Renal cortex interstitium (tissue), 15 donors: ENCODE data around the gene FARSA. TPM values are rescaled to one million over a fixed set of nuclear protein-coding genes. Genes with fewer than 3 reads are reported as not detected.
A peak's percentile ranks its signal among the peaks of the same experiment; 100 is the strongest.
"Not testable (repeated sequence)": the region's sequence is repeated elsewhere in the genome, so short reads cannot be mapped to it uniquely, and the experiment has no call there.

Experiments used
- DNase-seq, 11 donors: peaks; one replicate each; pipeline ENCODE4 v3.0.0-alpha.2; 2013; ENCODE audit warnings: low read depth in 9 of 11, low spot score in 4 of 11; ENCODE audit errors: extremely low read depth in 1 of 11
- long read RNA-seq, 16 experiments: transcript quantifications; one replicate each; lab custom pipeline, GENCODE V29; 2026
- polyA plus RNA-seq, 3 donors: library from polyadenylated mRNA; unstranded; fragments of 120-200 nt; gene quantifications; one replicate each; pipeline ENCODE4 v1.2.1, GENCODE V29; 2013; ENCODE audit not compliant: insufficient read length in 3 of 3

The FARSA gene
- polyA plus RNA-seq: 10 to 100 TPM; 41.2 to 58.6 (median 52.8) TPM
- long read RNA-seq, donor 1, transcript FARSA-201 (13 exons, 1,814 nt): major isoform, 8 of 13 reads
- long read RNA-seq, donor 1, partial matches to known transcripts: 5 of 13 reads
- long read RNA-seq, donor 1, other reads (novel, unspliced or antisense): 0 of 13 reads
- long read RNA-seq, donor 2, transcript FARSA-201 (13 exons, 1,814 nt): major isoform, 9 of 14 reads
- long read RNA-seq, donor 2, partial matches to known transcripts: 5 of 14 reads
- long read RNA-seq, donor 2, other reads (novel, unspliced or antisense): 0 of 14 reads
- long read RNA-seq, donor 3, transcript FARSA-201 (13 exons, 1,814 nt): major isoform, 19 of 37 reads
- long read RNA-seq, donor 3, partial matches to known transcripts: 14 of 37 reads
- long read RNA-seq, donor 3, other reads (novel, unspliced or antisense): 0 of 37 reads
- long read RNA-seq, donor 4, transcript FARSA-201 (13 exons, 1,814 nt): major isoform, 21 of 36 reads
- long read RNA-seq, donor 4, transcript FARSA-209 (6 exons, 864 nt): minor isoform, 6 of 36 reads
- long read RNA-seq, donor 4, partial matches to known transcripts: 9 of 36 reads
- long read RNA-seq, donor 4, other reads (novel, unspliced or antisense): 0 of 36 reads
- long read RNA-seq, donor 5: 0 reads
- long read RNA-seq, donor 6, transcript FARSA-201 (13 exons, 1,814 nt): major isoform, 7 of 89 reads
- long read RNA-seq, donor 6, partial matches to known transcripts: 82 of 89 reads
- long read RNA-seq, donor 6, other reads (novel, unspliced or antisense): 0 of 89 reads
- long read RNA-seq, donor 7, transcript FARSA-201 (13 exons, 1,814 nt): major isoform, 13 of 1,482 reads
- long read RNA-seq, donor 7, partial matches to known transcripts: 1,010 of 1,482 reads
- long read RNA-seq, donor 7, other reads (novel, unspliced or antisense): 455 of 1,482 reads
- long read RNA-seq, donor 8: 0 reads
- long read RNA-seq, donor 9, transcript FARSA-201 (13 exons, 1,814 nt): major isoform, 13 of 19 reads
- long read RNA-seq, donor 9, partial matches to known transcripts: 5 of 19 reads
- long read RNA-seq, donor 9, other reads (novel, unspliced or antisense): 0 of 19 reads
- long read RNA-seq, donor 10, transcript FARSA-201 (13 exons, 1,814 nt): major isoform, 8 of 24 reads
- long read RNA-seq, donor 10, partial matches to known transcripts: 13 of 24 reads
- long read RNA-seq, donor 10, other reads (novel, unspliced or antisense): 0 of 24 reads
- long read RNA-seq, donor 11, transcript FARSA-201 (13 exons, 1,814 nt): major isoform, 7 of 14 reads
- long read RNA-seq, donor 11, partial matches to known transcripts: 5 of 14 reads
- long read RNA-seq, donor 11, other reads (novel, unspliced or antisense): 0 of 14 reads
- long read RNA-seq, donor 12, partial matches to known transcripts: 360 of 588 reads
- long read RNA-seq, donor 12, other reads (novel, unspliced or antisense): 224 of 588 reads
- long read RNA-seq, donor 13: 0 reads
- long read RNA-seq, donor 14, transcript FARSA-201 (13 exons, 1,814 nt): major isoform, 11 of 18 reads
- long read RNA-seq, donor 14, partial matches to known transcripts: 7 of 18 reads
- long read RNA-seq, donor 14, other reads (novel, unspliced or antisense): 0 of 18 reads
- long read RNA-seq, donor 15, transcript FARSA-201 (13 exons, 1,814 nt): major isoform, 7 of 7 reads
- long read RNA-seq, donor 15, partial matches to known transcripts: 0 of 7 reads
- long read RNA-seq, donor 15, other reads (novel, unspliced or antisense): 0 of 7 reads
- long read RNA-seq, donor 16, transcript FARSA-209 (6 exons, 864 nt): minor isoform, 7 of 103 reads
- long read RNA-seq, donor 16, transcript FARSA-201 (13 exons, 1,814 nt): major isoform, 36 of 103 reads
- long read RNA-seq, donor 16, partial matches to known transcripts: 57 of 103 reads
- long read RNA-seq, donor 16, other reads (novel, unspliced or antisense): 0 of 103 reads

DNA sequence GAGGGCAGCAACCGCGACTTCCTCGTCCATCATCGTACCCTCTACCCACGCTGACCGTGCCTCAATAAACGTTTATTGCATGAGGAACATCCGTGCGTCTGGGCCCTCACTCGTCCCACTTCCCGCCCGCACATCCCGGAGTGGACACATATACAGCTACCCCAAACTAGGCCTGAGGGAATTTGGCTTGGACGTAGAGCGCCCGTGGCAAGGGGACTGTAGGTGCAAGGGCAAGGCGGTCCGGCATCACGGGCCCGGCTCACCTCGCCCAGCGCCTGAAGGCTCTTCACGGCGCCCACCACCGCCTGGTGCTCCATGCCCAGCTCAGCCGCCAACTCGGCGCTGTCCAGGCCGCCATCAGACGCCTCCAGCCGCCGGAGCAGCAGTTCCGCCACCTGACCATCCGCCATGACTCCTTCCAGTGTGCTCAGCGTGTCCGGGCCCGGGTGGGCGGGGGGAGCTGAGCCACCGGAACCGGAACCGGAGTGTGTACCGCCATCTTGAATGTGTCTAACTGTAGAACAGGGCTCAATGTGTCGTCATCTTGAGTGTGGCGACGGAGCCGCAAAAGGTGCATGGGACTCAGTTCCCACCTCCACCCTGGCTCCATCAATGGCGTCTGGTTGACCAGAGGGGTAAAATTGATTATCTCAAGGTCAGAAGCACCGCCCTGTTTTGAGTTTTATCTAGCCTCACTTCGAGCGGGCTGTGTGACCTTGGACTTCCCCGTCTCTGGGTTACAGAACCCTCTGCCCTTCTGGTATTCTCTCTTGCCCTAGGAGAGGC lies at the start of gene FARSA:
FARSA (minus strand) TSS at position 425 of the 786 bp plus-strand sequence; CDS start at position 410, 15 bp downstream.
- peak in 10 of 11 donors; percentile 77 to 91 (median 86) for DNase-seq

DNA sequence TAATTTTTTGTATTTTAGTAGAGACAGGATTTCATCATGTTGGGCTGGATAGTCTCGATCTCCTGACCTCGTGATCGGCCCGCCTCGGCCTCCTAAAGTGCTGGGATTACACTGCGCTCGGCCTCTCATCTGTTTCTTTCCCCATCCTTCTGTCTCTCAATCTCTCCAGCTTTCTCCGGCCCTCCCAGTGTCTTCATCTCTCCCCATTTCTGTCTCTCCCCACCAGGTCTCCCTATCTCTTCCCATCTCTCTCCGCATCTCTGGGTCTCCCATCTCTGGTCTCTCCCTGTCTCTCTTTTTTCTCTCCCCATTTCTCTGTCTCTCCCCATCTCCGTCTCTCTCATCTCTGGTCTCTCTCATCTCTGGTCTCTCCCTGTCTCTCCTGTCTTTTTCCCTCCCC lies 49.6 kb upstream of the FARSA start:
- DNase-seq: no peak

DNA sequence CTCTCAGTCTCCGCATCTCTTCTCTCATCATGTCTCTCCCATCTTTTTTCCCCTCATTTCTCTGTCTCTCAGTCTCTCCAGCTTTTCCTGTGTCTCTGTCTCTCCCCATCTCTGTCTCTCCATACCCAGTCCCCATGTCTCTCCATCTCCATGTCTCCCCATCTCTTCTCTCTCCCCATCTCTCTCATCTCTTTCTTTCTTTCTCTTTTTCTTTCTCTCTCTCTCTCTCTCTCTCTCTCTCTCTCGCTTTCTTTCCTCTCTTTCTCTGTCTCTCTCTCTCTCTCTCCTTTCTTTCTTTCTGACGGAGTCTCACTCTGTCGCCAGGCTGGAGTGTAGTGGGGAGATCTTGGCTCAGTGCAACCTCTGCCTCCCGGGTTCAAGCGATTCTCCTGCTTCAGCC lies 49.1 kb upstream of the FARSA start:
- DNase-seq: no peak

DNA sequence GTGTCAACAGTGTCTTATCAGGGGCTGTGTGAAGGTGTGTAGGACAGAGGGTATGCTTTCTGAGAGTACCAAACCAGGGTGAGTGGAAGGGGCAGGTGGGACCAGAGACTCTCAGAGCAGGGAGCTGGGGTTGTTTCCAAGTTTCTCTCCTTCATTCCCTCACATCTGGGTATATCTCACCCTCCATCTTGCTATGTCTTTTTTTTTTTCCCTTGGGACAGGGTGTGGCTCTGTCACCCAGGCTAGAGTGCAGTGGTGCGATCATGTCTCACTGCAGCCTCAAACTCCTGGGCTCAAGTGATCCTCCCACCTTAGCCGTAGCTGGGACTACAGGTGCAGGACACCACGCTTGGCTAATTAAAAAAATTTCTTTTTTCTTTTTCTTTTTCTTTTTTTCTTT lies 46.5 kb upstream of the FARSA start:
- no peak for DNase-seq

DNA sequence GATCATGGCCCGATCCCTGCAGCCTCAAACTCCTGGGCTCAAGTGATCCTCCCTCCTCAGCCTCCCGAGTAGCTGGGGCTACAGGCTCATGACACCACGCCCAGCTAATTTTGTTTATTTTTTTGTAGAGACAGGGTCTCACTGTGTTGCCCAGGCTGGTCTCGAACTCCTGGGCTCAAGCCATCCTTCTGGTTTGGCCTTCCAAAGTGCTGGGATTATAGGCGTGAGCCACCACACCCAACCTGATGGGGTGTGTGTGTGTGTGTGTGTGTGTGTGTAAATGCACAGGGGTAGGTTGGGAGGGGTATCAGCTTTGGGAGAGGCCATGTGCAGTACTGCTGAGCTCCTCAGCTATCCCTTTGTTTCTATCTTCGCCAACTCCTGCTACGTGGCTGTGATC lies 42.6 kb upstream of the FARSA start:
- not testable (repeated sequence) for DNase-seq

DNA sequence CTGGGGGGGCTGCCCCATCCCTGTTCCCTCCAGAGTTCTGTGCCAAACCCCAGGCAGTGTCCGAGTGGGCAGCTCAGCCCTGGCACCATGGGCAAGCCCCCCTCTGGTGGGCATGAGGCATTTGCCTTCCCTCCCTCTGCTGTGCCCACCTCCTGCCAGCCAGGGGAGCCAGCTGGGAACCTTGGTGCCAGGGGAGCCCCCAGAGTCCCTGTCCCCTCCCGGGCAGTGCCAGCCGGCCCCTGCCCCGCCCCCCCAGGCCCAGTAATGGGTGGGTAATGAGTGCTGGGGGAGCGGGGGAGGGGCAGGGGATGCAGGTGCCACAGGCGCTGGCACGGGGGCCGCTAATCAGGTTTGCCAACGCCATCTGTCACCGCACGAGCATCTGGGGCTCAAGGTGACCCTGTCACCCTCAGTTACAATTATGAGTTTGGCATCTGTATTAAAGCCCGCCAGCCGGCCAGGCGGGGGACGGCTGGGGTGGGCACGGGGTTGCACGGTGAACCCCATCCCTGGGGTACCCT lies 41.8 kb upstream of the FARSA start:
- no peak for DNase-seq

DNA sequence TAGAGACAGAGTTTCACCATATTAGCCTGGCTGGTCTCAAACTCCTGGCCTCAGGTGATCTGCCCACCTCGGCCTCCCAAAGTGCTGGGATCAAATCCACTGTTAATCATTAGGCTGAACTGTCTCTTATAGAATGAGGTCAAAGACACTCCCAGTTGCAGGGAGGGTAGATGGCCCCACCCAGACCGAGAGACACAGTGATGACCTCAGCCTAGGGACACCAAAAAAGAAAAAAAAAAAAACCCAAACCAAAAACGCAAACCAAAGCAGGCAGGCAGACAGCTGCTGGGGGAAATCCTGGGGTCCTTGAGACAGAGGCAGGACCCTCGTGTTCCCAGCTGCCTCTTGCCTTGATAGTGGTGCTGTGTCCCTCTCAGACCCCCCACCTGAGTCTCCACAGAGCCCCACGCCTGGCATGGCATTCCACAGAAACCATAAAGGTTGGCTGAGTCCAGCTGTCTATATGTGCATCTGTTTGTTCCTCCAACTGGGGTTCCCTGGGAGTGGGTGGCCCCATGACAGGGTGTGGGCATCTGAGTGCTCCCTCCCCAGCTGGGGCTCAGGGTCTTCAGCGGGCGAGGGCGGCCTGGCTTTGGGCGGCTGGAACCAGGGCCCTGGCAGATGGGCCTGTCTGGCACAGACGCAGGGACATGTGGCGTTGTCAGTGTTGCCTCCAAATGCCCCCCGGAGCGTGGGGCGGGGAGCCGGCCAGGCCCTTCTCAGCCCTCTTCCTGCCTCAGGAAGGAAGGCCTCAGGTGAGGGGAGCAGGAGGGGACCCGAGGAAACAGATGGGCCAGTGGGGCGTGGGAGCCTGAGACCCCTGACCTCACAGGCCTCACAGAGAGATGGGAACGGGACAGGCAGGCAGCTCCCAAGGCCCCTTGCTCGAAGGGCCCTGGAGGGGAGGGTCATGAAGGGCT lies 41.0 kb upstream of the FARSA start:
- DNase-seq: no peak

DNA sequence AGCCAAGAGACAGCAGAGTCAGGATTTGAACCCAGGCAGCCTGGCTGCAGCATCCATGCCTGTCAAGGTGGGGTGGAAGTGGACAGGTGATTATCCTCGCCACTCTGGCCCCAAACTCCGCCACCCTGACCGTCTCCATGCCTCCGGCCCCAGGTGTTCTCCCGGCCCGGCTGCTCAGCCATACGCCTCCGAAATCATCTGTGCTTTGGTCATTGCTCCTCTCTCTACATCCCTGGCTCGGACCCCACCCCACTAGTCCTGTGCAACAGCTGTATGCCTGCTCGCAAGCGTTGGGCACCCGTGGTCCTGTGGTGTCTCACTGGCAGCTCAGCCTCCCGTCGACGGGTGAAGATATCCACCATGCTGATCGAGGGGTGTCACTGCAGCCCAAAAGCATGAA lies 39.7 kb upstream of the FARSA start:
- no peak for DNase-seq

DNA sequence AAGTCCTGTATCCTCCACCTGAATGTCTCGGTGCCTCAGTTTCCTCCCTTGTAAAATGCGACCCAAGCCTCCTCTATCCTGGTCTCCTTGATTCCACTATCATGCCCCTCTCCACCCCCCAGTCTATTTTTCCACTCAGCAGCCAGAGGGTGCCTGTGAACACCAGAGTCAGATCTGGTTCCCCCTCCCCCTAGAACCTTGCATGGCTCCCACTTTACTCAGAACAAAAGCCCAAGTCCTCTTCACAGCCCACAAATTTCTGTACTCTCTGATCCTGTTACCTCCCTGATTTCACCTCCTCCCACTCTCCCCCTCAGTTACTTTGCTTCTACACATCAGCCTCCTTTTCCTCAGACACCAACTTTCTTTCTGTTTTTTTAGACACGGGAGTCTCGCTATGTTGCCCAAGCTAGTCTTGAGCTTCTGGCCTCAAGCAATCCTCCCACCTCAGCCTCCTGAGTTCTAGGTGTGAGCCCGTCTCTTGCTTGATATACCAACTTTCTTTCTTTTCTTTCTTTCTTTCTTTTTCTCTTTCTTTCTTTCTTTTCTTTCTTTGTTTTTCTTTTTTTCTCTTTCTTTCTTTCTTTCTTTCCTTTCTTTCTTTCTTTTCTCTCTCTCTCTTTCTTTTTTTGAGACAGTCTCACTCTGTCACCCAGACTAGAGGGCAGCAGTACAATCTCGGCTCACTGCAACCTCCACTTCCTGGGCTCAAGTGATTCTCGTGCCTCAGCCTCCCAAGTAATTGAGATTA lies 36.7 kb upstream of the FARSA start:
- no peak for DNase-seq

DNA sequence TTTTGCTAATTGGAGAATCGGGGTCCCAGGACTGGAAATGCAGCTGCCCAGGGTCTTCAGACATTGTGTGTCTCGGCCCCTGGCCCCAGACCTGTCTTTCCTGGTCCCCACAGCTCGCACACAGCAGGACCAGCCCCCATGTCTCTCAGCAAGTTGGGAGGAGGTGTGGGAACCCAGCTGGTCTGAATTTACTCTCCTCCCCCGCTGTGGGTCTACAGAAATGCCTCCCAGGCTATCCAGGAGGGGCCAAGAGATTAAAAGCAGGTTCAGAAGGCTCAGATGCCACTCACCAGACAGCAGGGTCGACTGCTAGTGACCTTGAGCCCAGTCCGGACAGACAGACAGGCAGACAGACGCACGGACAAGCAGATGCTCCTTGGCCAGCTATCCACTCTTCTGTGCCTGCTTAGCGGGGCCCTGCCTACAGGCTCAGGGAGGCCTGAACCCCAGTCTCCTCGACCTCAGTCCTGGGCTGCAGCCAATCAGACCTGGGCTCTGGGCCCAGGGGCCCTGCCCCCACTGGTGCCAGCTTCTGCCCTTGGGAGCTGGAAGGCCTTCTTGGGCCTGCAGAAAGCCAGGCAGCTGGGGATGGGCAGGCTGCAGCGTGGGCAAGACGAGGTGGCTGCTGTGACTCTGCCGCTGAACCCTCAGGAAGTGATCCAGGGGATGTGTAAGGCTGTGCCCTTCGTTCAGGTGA lies 35.9 kb upstream of the FARSA start, which contains the start of gene DAND5:
DAND5 (plus strand) TSS at position 285 of the 697 bp plus-strand sequence; CDS start at position 370, 85 bp downstream.
- no peak for DNase-seq

DNA sequence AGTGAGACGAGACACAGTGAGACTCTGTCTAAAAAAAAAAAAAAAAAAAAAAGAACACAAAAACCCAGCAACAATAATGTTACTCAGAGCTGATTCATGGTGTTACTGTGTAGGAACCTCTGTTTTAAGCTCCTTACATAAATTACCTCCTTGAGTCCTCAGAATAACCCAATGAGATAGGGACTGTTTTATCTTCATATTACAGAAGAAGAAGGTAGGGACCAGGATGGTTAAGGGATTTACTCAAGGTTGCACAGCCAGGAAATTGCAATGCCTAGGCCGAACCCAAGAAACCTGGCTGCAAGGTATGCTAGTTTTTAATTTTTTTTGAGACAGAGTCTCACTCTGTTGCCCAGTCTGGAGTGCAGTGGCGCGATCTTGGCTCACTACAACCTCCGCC lies 34.4 kb upstream of the FARSA start:
- DNase-seq: no peak

DNA sequence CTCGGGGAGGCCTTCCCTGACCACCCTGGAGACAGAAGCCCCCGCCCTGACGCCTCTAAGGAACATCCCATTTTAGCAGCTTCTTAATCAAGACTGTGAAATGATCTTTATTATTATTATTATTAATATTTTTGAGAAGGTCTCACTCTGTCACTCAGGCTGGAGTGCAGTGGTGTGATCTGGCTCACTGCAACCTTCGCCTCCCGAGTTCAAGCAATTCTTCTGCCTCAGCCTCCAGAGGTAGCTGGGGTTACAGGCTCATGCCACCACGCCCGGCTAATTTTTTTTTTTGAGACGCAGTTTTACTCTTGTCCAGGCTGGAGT lies 32.3 kb upstream of the FARSA start:
- no peak for DNase-seq

DNA sequence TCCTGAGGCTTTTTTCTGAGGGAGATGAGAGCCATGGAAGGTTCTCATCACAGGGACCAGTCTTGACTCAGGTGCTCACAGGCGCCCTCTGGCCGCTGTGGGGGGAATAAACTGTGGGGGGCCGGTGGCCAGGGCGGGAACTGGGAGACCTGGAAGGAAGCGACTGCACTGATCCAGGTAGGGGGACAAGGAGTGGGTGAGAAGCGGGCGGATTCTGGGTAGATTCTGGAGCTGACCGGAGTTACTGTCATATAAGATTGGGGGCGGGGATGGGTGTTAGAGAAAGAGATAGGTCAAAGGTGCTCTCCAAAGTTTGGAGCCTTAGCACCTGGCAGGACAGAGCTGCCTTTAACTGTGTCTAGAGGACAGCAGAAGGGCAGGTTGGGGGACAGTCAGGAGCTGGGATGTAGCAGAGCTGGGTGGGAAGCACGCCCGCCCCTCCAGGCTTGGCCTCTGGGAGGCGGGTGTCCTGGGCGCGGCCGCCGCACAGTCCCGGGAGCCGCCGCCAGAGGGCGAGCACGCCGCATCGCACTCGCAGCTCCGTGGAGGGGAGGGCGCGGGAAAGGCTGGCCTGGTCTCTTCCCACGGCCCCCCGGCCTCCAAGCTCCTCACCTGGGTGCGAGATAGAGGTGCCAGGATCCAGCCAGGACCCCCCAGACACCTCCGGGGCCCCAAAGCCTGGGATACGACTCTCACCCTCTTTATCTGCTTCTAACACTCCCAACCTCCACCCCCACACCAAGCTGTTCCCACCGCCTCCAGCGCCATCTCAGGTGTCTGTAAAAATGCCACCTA lies 31.7 kb upstream of the FARSA start:
- peak in 4 of 11 donors; percentile 39 to 64 (median 59) for DNase-seq

DNA sequence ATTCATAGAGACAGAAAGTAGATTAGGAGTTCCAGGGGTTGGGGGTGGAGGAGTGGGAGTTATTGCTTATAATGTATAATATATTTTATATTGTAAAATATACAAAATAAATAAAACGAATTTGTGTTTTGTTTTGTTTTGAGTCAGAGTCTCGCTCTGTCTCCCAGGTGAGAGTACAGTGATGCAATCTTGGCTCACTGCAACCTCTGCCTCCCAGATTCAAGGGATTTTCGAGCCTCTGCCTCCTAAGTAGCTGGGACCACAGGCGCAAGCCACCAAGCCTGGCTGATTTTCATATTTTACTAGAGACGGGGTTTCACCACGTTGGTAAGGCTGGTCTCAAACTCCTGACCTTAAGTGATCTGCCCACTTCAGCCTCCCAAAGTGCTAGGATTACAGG lies 26.0 kb upstream of the FARSA start:
- no peak for DNase-seq
